ENCODE data around the gene STX18. TPM values are rescaled to one million over a fixed set of nuclear protein-coding genes. Genes with fewer than 3 reads are reported as not detected.

The STX18 gene
- total and polyA plus RNA-seq, 2 of the 13 experiments (the other 11 are each of a cell fraction or from before 2014, with no cell fraction given) = 23.9 to 37.1 TPM

GRCh38 chr4:4486969-4487368, 54.9 kb downstream of the STX18 start (continued):
- TF ChIP-seq RBM39 (IDR thresholded peaks at IDR 0.05; ENCODE audit: low read depth, low read length, poor library complexity, severe bottlenecking) = no peak
- TF ChIP-seq ZNF557 (CRISPR knock-in tag; IDR thresholded peaks at IDR 0.05) = 0 out of 2 replicates have a peak, but pooled peaks have one; percentile 27
- TF ChIP-seq PAX8 (CRISPR knock-in tag; IDR thresholded peaks at IDR 0.05; ENCODE audit: borderline replicate concordance) = no peak
- no peak for TF ChIP-seq ZSCAN29 (CRISPR knock-in tag; conservative IDR thresholded peaks at IDR 0.05)
- TF ChIP-seq ZNF724P (CRISPR knock-in tag; IDR thresholded peaks at IDR 0.05; ENCODE audit: borderline replicate concordance) = no peak
- TF ChIP-seq FOXC1 (CRISPR knock-in tag; IDR thresholded peaks at IDR 0.05; ENCODE audit: borderline replicate concordance) = no peak
- no peak for TF ChIP-seq ATM (IDR thresholded peaks at IDR 0.05; ENCODE audit: borderline replicate concordance)
- no peak for TF ChIP-seq SRY (CRISPR knock-in tag; IDR thresholded peaks at IDR 0.05)
- no peak for TF ChIP-seq ATF5 (CRISPR knock-in tag; IDR thresholded peaks at IDR 0.05; ENCODE audit: low read depth)
- no peak for TF ChIP-seq PAWR (CRISPR knock-in tag; IDR thresholded peaks at IDR 0.05; ENCODE audit: borderline replicate concordance)
- TF ChIP-seq NCOA2 (CRISPR knock-in tag; IDR thresholded peaks at IDR 0.05) = no peak
- no peak for TF ChIP-seq HMGA1 (CRISPR knock-in tag; conservative IDR thresholded peaks at IDR 0.05)
- TF ChIP-seq AGO2 (optimal IDR thresholded peaks at IDR 0.05; ENCODE audit: low read depth, low read length) = no peak
- no peak for TF ChIP-seq ZNF83 (CRISPR knock-in tag; IDR thresholded peaks at IDR 0.05; ENCODE audit: borderline replicate concordance)
- peak; percentile 43 for TF ChIP-seq ASH2L (IDR thresholded peaks at IDR 0.05; ENCODE audit: insufficient read length, low read depth, low read length)
- TF ChIP-seq ZBTB43 (CRISPR knock-in tag; conservative IDR thresholded peaks at IDR 0.05) = peak; percentile 97
- TF ChIP-seq MXI1 (IDR thresholded peaks at IDR 0.05; ENCODE audit: borderline replicate concordance, low read depth, low read length) = peak; percentile 87; the same call in 1 of the 3 replicates
- no peak for TF ChIP-seq ZEB1 (IDR thresholded peaks at IDR 0.05; ENCODE audit: insufficient replicate concordance, low read depth)
- TF ChIP-seq CREB3 (CRISPR knock-in tag; IDR thresholded peaks at IDR 0.05) = no peak
- TF ChIP-seq REL (CRISPR knock-in tag; conservative IDR thresholded peaks at IDR 0.05) = no peak
- TF ChIP-seq TIGD3 (CRISPR knock-in tag; IDR thresholded peaks at IDR 0.05; ENCODE audit: borderline replicate concordance) = no peak
- TF ChIP-seq ZBTB4 (CRISPR knock-in tag; IDR thresholded peaks at IDR 0.05; ENCODE audit: borderline replicate concordance) = no peak
- no peak for TF ChIP-seq ZNF572 (CRISPR knock-in tag; IDR thresholded peaks at IDR 0.05)
- TF ChIP-seq ZBTB38 (CRISPR knock-in tag; IDR thresholded peaks at IDR 0.05) = no peak

All from HepG2 (cell line).